Liver (tissue), 3 donors: Measurements from ENCODE around the gene TADA2A.

Source experiments
- CTCF ChIP-seq: fragments of 150-350 bp; IDR thresholded peaks from 2 replicates; pipeline ENCODE4 v1.5.1; 2017; ENCODE audit warnings: improper control_type of control experiment, low read depth, low read length; ENCODE audit not compliant: missing input control
- GABPA ChIP-seq, 2 donors: IDR thresholded peaks in 1 of 2; conservative IDR thresholded peaks in 1 of 2; 2 replicates each; pipeline ENCODE4 v1.6.1; 2016; ENCODE audit warnings: antibody characterized with exemption in 2 of 2, mild to moderate bottlenecking in 1 of 2, moderate library complexity in 1 of 2
- HNF4A ChIP-seq, 2 donors: conservative IDR thresholded peaks; 2 replicates each; pipeline ENCODE4 v1.6.1; 2016; ENCODE audit warnings: antibody characterized with exemption in 2 of 2, mild to moderate bottlenecking in 2 of 2
- JUND ChIP-seq, 2 donors: IDR thresholded peaks; 2 replicates each; pipeline ENCODE4 v1.6.1; 2016; ENCODE audit warnings: antibody characterized with exemption in 2 of 2
- MAX ChIP-seq: IDR thresholded peaks from 2 replicates; pipeline ENCODE4 v1.6.1; 2016; ENCODE audit warnings: antibody characterized with exemption
- REST ChIP-seq: IDR thresholded peaks from 2 replicates; pipeline ENCODE4 v1.6.1; 2016; ENCODE audit warnings: antibody characterized with exemption, mild to moderate bottlenecking
- RXRA ChIP-seq, 2 donors: IDR thresholded peaks; 2 replicates each; pipeline ENCODE4 v1.6.1; 2017 to 2018; ENCODE audit warnings: antibody characterized with exemption in 2 of 2, mild to moderate bottlenecking in 1 of 2
- SP1 ChIP-seq: IDR thresholded peaks from 2 replicates; pipeline ENCODE4 v1.6.1; 2018; ENCODE audit warnings: antibody characterized with exemption, mild to moderate bottlenecking
- TAF1 ChIP-seq: conservative IDR thresholded peaks from 2 replicates; pipeline ENCODE4 v1.6.1; 2016; ENCODE audit warnings: antibody characterized with exemption, mild to moderate bottlenecking
- ZBTB33 ChIP-seq: IDR thresholded peaks from 2 replicates; pipeline ENCODE4 v1.6.1; 2016; ENCODE audit warnings: antibody characterized with exemption
- donor health status: healthy.
- donor health status: healthy.

GRCh38 chr17:37520174-37520573 lies 113.5 kb downstream of the TADA2A start:
- TF ChIP-seq CTCF (no peak), MAX (no peak), TAF1 (no peak), REST (no peak), JUND (IDR thresholded peaks at IDR 0.05) (no peak), HNF4A (conservative IDR thresholded peaks at IDR 0.05) (no peak), GABPA (IDR thresholded peaks at IDR 0.05 in 1 of 2, conservative IDR thresholded peaks at IDR 0.05 in 1 of 2) (no peak), ZBTB33 (no peak), RXRA (IDR thresholded peaks at IDR 0.05) (no peak), SP1 (no peak)
